ENCODE data around the gene EFNA3. TPM values are rescaled to one million over a fixed set of nuclear protein-coding genes. Genes with fewer than 3 reads are reported as not detected.

EFNA3 gene
- total and polyA plus RNA-seq, 2 experiments from 2014 or later: 10.3 to 13.6 TPM

GRCh38 chr1:155126556-155127104 is 48.0 kb downstream of the EFNA3 start:
- peak overlapping the region; percentile 95 for H3K4me2 ChIP-seq
- no peaks in the 10 kb centered on the region for H3K9me2 ChIP-seq (ENCODE audit: insufficient read depth)
- H3F3A ChIP-seq (replicated peaks; ENCODE audit: low read depth): peaks cover 13% of the 10 kb centered on the region
- Mint-ChIP-seq H3K4me3 (peak overlapping the region; percentile 80), H3K36me3 (ENCODE audit: low read depth) (peaks cover 4% of the 10 kb centered on the region; the same call in 2 of the 3 replicates), H3K9me3 (no peaks in the 10 kb centered on the region), H3K27me3 (ENCODE audit: insufficient read depth, low read depth, poor library complexity) (peaks cover 73% of the 10 kb centered on the region), H3K4me1 (peaks cover 61% of the 10 kb centered on the region), H3K27ac (no peak overlapping the region)
- peak overlapping the region; percentile 94 for H2AFZ ChIP-seq
- no peaks in the 10 kb centered on the region for H4K20me1 ChIP-seq (replicated peaks; ENCODE audit: insufficient read depth)
- H3K4me3 ChIP-seq: peak overlapping the region; percentile 72
- H3K79me2 ChIP-seq (replicated peaks; ENCODE audit: insufficient read depth): no peaks in the 10 kb centered on the region
- TF ChIP-seq CREB1 (CRISPR knock-in tag; IDR thresholded peaks at IDR 0.05; ENCODE audit: low read depth) (no peak), POLR2AphosphoS5 (IDR thresholded peaks at IDR 0.05; ENCODE audit: low read depth) (no peak), EZH2phosphoT487 (IDR thresholded peaks at IDR 0.05; ENCODE audit: unreplicated experiment) (no peak), NANOG (IDR thresholded peaks at IDR 0.05; ENCODE audit: borderline replicate concordance) (no peak), ETS1 (IDR thresholded peaks at IDR 0.05) (no peak), CTCF (conservative IDR thresholded peaks at IDR 0.05; ENCODE audit: low read depth in 2 of 2) (no peak), REST (IDR thresholded peaks at IDR 0.05; ENCODE audit: unreplicated experiment) (no peak), ZNF331 (CRISPR knock-in tag; IDR thresholded peaks at IDR 0.05; ENCODE audit: low read depth) (no peak), JUNB (IDR thresholded peaks at IDR 0.05; ENCODE audit: unreplicated experiment) (no peak), ZNF462 (CRISPR knock-in tag; IDR thresholded peaks at IDR 0.05) (no peak), STAT1 (IDR thresholded peaks at IDR 0.05; ENCODE audit: unreplicated experiment) (no peak), EZH2 (IDR thresholded peaks at IDR 0.05; ENCODE audit: low read depth, unreplicated experiment) (no peak), ZNF114 (CRISPR knock-in tag; IDR thresholded peaks at IDR 0.05) (no peak)
- DNase-seq (ENCODE audit: low spot score) (peak; percentile 83), ATAC-seq (peak; percentile 41)
- H3K4me1 ChIP-seq (ENCODE audit: insufficient read depth): peaks cover 53% of the 10 kb centered on the region
- H3K27me3 ChIP-seq (ENCODE audit: insufficient read depth): peaks cover 88% of the 10 kb centered on the region
- no peaks in the 10 kb centered on the region for H3K36me3 ChIP-seq (ENCODE audit: insufficient read depth)
- no peak overlapping the region for H3K27ac ChIP-seq (ENCODE audit: low read depth)
